SK-N-SH (cell line): Measurements from ENCODE around the gene ZNF786. TPM values are rescaled to one million over a fixed set of nuclear protein-coding genes. Genes with fewer than 3 reads are reported as not detected.

Experiments
- CTCF ChIA-PET: fragments of 300-600, 350-600 bp; formaldehyde crosslinking; extraction: SDS; loops from one replicate; lab custom pipeline; 2021; lab: Yijun Ruan, JAX
- POLR2A ChIA-PET: fragments of 350-600 bp; sonication (Branson Sonifier 250); formaldehyde crosslinking; extraction: SDS; loops from one replicate; lab custom pipeline; 2020; ENCODE audit warnings: antibody characterized with exemption, inconsistent platforms; lab: Yijun Ruan, JAX
- DNase-seq: peaks from one replicate; pipeline ENCODE4 v3.0.0; 2012
- H2AFZ ChIP-seq: fragments of 200-600 bp; sonication (generic); 2 replicates; pipeline ENCODE4 v1.8.1; 2016; ENCODE audit warnings: antibody characterized with exemption, mild to moderate bottlenecking, low read depth
- H3F3A ChIP-seq: fragments of 200-600 bp; sonication (generic); replicated peaks from 2 replicates; pipeline ENCODE3; 2016; ENCODE audit warnings: antibody characterized with exemption, mild to moderate bottlenecking; ENCODE audit not compliant: insufficient read depth
- H3K27ac ChIP-seq, 2 experiments: fragments of 200-500 bp in 1 of 2; fragments of 200-600 bp in 1 of 2; sonication (Bioruptor generic) in 1 of 2; sonication (generic), shearing (Covaris generic) in 1 of 2; 2 replicates each; pipeline versions ENCODE4 v1.5.1 to v1.6.1; 2014 to 2016; ENCODE audit warnings: low read depth in 2 of 2, inconsistent platforms in 1 of 2, low read length in 1 of 2, mild to moderate bottlenecking in 1 of 2, mixed read lengths in 1 of 2
- H3K27me3 ChIP-seq: fragments of 200-600 bp; sonication (generic), shearing (Covaris generic); 2 replicates; pipeline ENCODE4 v1.6.1; 2016; ENCODE audit warnings: mixed run types; ENCODE audit not compliant: insufficient read depth
- H3K36me3 ChIP-seq, 2 experiments: fragments of 200-500 bp in 1 of 2; fragments of 200-600 bp in 1 of 2; sonication (Bioruptor generic) in 1 of 2; sonication (generic) in 1 of 2; replicated peaks in 1 of 2; 2 replicates each; pipeline versions ENCODE3 to v1.5.1; 2014 to 2016; ENCODE audit warnings: low read length in 1 of 2, mild to moderate bottlenecking in 1 of 2; ENCODE audit not compliant: insufficient read depth in 2 of 2, control insufficient read depth in 1 of 2
- H3K4me1 ChIP-seq, 2 experiments: fragments of 200-500 bp in 1 of 2; fragments of 200-600 bp in 1 of 2; sonication (Bioruptor generic) in 1 of 2; sonication (generic), shearing (Covaris generic) in 1 of 2; 2 replicates each; pipeline versions ENCODE4 v1.5.1 to v1.6.1; 2014 to 2016; ENCODE audit warnings: low read depth in 1 of 2, low read length in 1 of 2, mixed run types in 1 of 2; ENCODE audit not compliant: insufficient read depth in 2 of 2, control insufficient read depth in 1 of 2
- H3K4me2 ChIP-seq: fragments of 200-600 bp; sonication (generic), shearing (Covaris generic); 2 replicates; pipeline ENCODE4 v1.6.1; 2017; ENCODE audit warnings: mixed run types
- H3K4me3 ChIP-seq, 2 experiments: fragments of 200-500 bp in 1 of 2; fragments of 200-600 bp in 1 of 2; sonication (Bioruptor generic) in 1 of 2; sonication (generic), shearing (Covaris generic) in 1 of 2; 2 replicates each; pipeline versions ENCODE4 v1.5.1 to v1.8.1; 2014 to 2016; ENCODE audit warnings: low read depth in 2 of 2, inconsistent platforms in 1 of 2, low read length in 1 of 2, mild to moderate bottlenecking in 1 of 2, mixed read lengths in 1 of 2, moderate library complexity in 1 of 2
- H3K79me2 ChIP-seq: fragments of 200-600 bp; sonication (generic); 2 replicates; pipeline ENCODE4 v1.8.1; 2017; ENCODE audit warnings: mild to moderate bottlenecking; ENCODE audit not compliant: insufficient read depth
- H3K9ac ChIP-seq: fragments of 200-600 bp; sonication (generic); 2 replicates; pipeline ENCODE4 v1.6.1; 2017; ENCODE audit warnings: mixed run types
- H3K9me2 ChIP-seq: fragments of 200-600 bp; sonication (generic); 2 replicates; pipeline ENCODE4 v1.6.1; 2017; ENCODE audit warnings: mixed run types
- H3K9me3 ChIP-seq: fragments of 200-600 bp; sonication (generic); 2 replicates; pipeline ENCODE4 v1.6.1; 2017; ENCODE audit warnings: mixed run types, mild to moderate bottlenecking, moderate library complexity
- H4K20me1 ChIP-seq: fragments of 200-600 bp; sonication (generic); 2 replicates; pipeline ENCODE4 v1.6.1; 2017; ENCODE audit warnings: mild to moderate bottlenecking, mixed run types; ENCODE audit not compliant: insufficient read depth
- CHD2 ChIP-seq: fragments of 150-350 bp; IDR thresholded peaks from 2 replicates; pipeline ENCODE4 v1.6.1; 2018; ENCODE audit warnings: low read length; ENCODE audit not compliant: partially characterized antibody
- FOSL2 ChIP-seq: IDR thresholded peaks from 2 replicates; pipeline ENCODE4 v1.4.0; 2012; ENCODE audit warnings: low read depth, mild to moderate bottlenecking, moderate library complexity, borderline replicate concordance
- FOXJ3 ChIP-seq: sonication (generic); formaldehyde crosslinking; IDR thresholded peaks from 2 replicates; pipeline ENCODE4 v1.5.1; 2020; ENCODE audit warnings: mild to moderate bottlenecking, missing genetic modification reagents
- FOXM1 ChIP-seq: IDR thresholded peaks from 2 replicates; pipeline ENCODE4 v1.4.0; 2012; ENCODE audit warnings: low read depth, mild to moderate bottlenecking
- GABPA ChIP-seq: IDR thresholded peaks from 2 replicates; pipeline ENCODE4 v1.4.0; 2012; ENCODE audit warnings: low read depth, mild to moderate bottlenecking
- GATA2 ChIP-seq: sonication (generic); formaldehyde crosslinking; IDR thresholded peaks from 2 replicates; pipeline ENCODE4 v1.5.0; 2020; ENCODE audit warnings: mild to moderate bottlenecking, missing genetic modification reagents
- JUND ChIP-seq: IDR thresholded peaks from 2 replicates; pipeline ENCODE4 v1.4.0; 2012
- MXI1 ChIP-seq: IDR thresholded peaks from 2 replicates; pipeline ENCODE4 v1.6.1; 2012; ENCODE audit warnings: mild to moderate bottlenecking, low read depth, low read length, improper control_type of control experiment
- NFIC ChIP-seq: IDR thresholded peaks from 2 replicates; pipeline ENCODE4 v1.4.0; 2012; ENCODE audit warnings: borderline replicate concordance
- NRF1 ChIP-seq: IDR thresholded peaks from 2 replicates; pipeline ENCODE4 v1.6.1; 2012; ENCODE audit warnings: low read depth, mild to moderate bottlenecking, low read length
- RCOR1 ChIP-seq: fragments of 150-350 bp; IDR thresholded peaks from 2 replicates; pipeline ENCODE4 v1.6.1; 2017; ENCODE audit warnings: antibody characterized with exemption, low read length
- RFX5 ChIP-seq: IDR thresholded peaks from 2 replicates; pipeline ENCODE4 v1.6.1; 2012; ENCODE audit warnings: mild to moderate bottlenecking, improper control_type of control experiment, low read length
- SIN3A ChIP-seq: IDR thresholded peaks from 2 replicates; pipeline ENCODE4 v1.6.1; 2012; ENCODE audit warnings: low read depth, mild to moderate bottlenecking, low read length, moderate library complexity, borderline replicate concordance
- SMC3 ChIP-seq: IDR thresholded peaks from 2 replicates; pipeline ENCODE4 v1.6.1; 2012; ENCODE audit warnings: low read depth, low read length, improper control_type of control experiment
- TAF1 ChIP-seq: IDR thresholded peaks from 2 replicates; pipeline ENCODE4 v1.6.1; 2012; ENCODE audit warnings: low read depth, mild to moderate bottlenecking, low read length, moderate library complexity, borderline replicate concordance
- TCF12 ChIP-seq: IDR thresholded peaks from 2 replicates; pipeline ENCODE4 v1.4.0; 2012
- TEAD4 ChIP-seq: IDR thresholded peaks from 2 replicates; pipeline ENCODE4 v1.4.0; 2012; ENCODE audit warnings: mild to moderate bottlenecking, borderline replicate concordance; ENCODE audit not compliant: insufficient read depth
- YY1 ChIP-seq: IDR thresholded peaks from 2 replicates; pipeline ENCODE4 v1.4.0; 2012; ENCODE audit warnings: low read depth, mild to moderate bottlenecking
- WGBS: methylation state at CpG from one replicate; pipeline ENCODE4 v1.1.6; 2017; ENCODE audit warnings: low lambda C conversion rate; 5-methylcytosine and 5-hydroxymethylcytosine counted together
- polyA plus RNA-seq, 3 experiments: library from polyadenylated mRNA; depleted of rRNA; stranded (reverse); fragments of >200 nt; gene quantifications; 2 replicates each; pipeline ENCODE4 v1.2.3, GENCODE V29; 2012
- TF ChIP-seq, protein P1 (sequence below): IDR thresholded peaks from 2 replicates; pipeline ENCODE4 v1.4.0; 2012; ENCODE audit warnings: low read depth, borderline replicate concordance
- TF ChIP-seq, protein P2 (sequence below): IDR thresholded peaks from 2 replicates; pipeline ENCODE4 v1.6.1; 2012; ENCODE audit warnings: mild to moderate bottlenecking, low read depth, low read length, moderate library complexity

Gene ZNF786
- polyA plus RNA-seq, 1 of the 3 experiments (the other 2 are of a cell fraction) = 5.0 TPM

DNA sequence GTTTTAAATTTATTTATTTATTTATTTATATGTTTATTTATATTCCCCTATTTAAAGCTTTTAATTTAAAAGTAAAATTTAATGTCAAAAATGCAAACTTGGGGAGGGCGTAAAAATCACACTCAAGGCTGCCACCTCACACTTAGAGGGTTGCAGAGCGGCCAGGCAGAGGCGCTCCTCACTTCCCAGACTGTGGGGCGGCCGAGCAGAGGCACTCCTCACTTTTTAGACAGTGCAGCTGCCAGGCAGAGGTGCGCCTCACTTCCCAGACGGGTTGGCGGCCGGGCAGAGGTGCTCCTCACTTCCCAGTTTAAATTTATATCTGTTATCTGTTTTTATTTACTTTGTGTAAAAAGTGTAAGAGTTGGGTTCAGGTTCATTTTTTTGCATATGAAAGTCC is 45.6 kb upstream of the ZNF786 start (continued):
- TF ChIP-seq FOSL2 (no peak), RFX5 (no peak), FOXM1 (no peak), JUND (no peak), TEAD4 (no peak)
- TF ChIP-seq, protein P1, sequence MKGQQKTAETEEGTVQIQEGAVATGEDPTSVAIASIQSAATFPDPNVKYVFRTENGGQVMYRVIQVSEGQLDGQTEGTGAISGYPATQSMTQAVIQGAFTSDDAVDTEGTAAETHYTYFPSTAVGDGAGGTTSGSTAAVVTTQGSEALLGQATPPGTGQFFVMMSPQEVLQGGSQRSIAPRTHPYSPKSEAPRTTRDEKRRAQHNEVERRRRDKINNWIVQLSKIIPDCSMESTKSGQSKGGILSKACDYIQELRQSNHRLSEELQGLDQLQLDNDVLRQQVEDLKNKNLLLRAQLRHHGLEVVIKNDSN = no peak

DNA sequence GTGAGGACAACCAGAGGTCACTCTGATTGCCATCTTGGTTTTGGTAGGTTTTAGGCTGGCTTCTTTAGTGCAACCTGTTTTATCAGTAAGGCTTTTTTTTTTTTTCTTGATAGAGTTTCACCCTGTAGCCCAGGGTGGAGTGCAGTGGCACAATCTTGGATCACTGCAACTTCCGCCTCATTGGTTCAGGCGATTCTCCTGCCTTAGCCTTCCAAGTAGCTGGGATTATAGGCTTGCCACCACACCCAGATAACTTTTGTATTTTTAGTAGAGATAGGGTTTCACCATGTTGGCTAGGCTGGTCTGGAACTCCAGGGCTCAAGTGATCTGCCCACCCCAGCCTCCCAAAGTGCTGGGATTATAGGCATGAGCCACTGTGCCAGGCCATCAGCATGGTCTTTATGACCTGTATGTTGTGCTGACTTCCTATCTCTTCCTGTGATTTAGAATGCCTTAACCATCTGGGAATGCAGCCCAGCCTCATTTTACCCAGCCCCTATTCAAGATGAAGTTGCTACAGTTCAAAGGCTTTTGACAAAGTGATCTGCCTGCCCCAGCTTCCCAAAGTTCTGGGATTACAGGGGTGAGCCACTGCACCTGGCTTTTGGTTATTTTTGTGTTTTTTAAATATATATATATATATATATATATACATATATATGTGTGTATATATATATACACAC is 42.7 kb upstream of the ZNF786 start:
- Histone ChIP-seq H3K36me3 (peaks cover 19 to 54% of the 10 kb centered on the region in 2 experiments), H3K9ac (no peak overlapping the region), H3K4me1 (peaks cover under 1 to 3% of the 10 kb centered on the region in 2 experiments; a peak in 2 of 4 replicates), H3K27me3 (no peaks in the 10 kb centered on the region), H3K9me2 (no peaks in the 10 kb centered on the region), H3K9me3 (peaks cover 12% of the 10 kb centered on the region; the same call in 1 of the 2 replicates), H4K20me1 (no peaks in the 10 kb centered on the region), H3K4me3 (no peak overlapping the region), H2AFZ (no peak overlapping the region), H3K79me2 (peaks cover 7% of the 10 kb centered on the region), H3F3A (no peaks in the 10 kb centered on the region), H3K27ac (no peak overlapping the region), H3K4me2 (no peak overlapping the region)
- 100% methylated on average over 2 of the region's 2 CpGs for WGBS
- no peak for TF ChIP-seq FOXM1
- no peak for TF ChIP-seq TCF12
- TF ChIP-seq NRF1 = no peak
- no peak for TF ChIP-seq TEAD4
- TF ChIP-seq MXI1 = no peak
- no peak for TF ChIP-seq CHD2
- TF ChIP-seq JUND = no peak
- ChIA-PET CTCF (interaction anchor here (1.1 to 5.1 kb wide), 3 partner anchors 10 to 29 kb away, joined by 3 to 46 read pairs (median 3); partner anchors contain the start of gene ZNF398), POLR2A (no interaction called here)
- no peak for DNase-seq

DNA sequence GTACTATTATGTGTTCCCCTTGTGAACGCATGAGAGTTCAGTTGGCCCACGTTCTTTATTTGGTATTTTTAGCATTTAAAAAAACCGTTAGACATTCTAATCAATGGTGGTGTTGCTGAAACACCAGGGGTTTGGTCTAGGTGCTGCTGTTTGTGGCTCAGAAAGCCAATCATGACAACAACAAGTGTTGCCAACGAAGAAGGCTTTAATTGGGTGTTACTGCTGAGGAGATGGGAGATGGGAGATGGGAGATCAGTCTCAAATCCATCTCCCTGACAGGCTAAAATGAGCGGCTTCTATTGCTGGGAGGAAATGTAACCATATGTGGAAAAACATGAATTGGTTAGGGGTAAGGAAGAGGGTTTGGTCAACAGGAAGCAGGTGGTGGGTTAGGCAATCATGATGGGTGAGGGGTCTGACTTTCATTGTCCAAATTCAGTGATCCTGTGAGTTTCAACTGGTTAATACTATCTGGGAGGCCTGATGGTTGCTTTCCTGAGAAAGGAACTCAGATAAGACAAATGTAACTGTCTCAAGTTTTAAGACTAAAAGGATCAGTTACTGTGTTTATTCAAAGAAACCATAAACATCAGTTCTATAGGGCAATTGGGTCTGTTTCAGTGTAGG is 40.2 kb upstream of the ZNF786 start:
- Histone ChIP-seq H2AFZ (no peak overlapping the region), H3K27ac (no peak overlapping the region), H3K9me2 (no peaks in the 10 kb centered on the region), H3K9me3 (peaks cover 12% of the 10 kb centered on the region; the same call in 1 of the 2 replicates), H3K9ac (no peak overlapping the region), H3K27me3 (no peaks in the 10 kb centered on the region), H3K79me2 (peaks cover 27% of the 10 kb centered on the region), H3K4me3 (no peak overlapping the region; a peak in 1 of 4 replicates), H3K4me2 (no peak overlapping the region), H3K4me1 (peaks cover 3 to 8% of the 10 kb centered on the region in 2 experiments; a peak in 3 of 4 replicates), H4K20me1 (no peaks in the 10 kb centered on the region), H3F3A (peaks cover 12% of the 10 kb centered on the region), H3K36me3 (peaks cover 19 to 51% of the 10 kb centered on the region in 2 experiments)
- POLR2A ChIA-PET = no interaction called here
- WGBS = 94% methylated on average over 5 of the region's 5 CpGs
- DNase-seq = no peak
- CTCF ChIA-PET = interaction anchor here (7.1 kb wide), 1 partner anchor 17 kb away, joined by 73 read pairs; the partner anchor contains the start of gene ZNF398
- TF ChIP-seq, protein P1 = no peak
- TF ChIP-seq GATA2 (CRISPR knock-in tag) (no peak), CHD2 (no peak), GABPA (no peak), TEAD4 (no peak), NFIC (no peak), MXI1 (no peak), RCOR1 (no peak), FOXJ3 (CRISPR knock-in tag) (no peak), FOSL2 (no peak), TAF1 (no peak), SIN3A (no peak), YY1 (no peak), SMC3 (no peak)
- TF ChIP-seq, protein P2, sequence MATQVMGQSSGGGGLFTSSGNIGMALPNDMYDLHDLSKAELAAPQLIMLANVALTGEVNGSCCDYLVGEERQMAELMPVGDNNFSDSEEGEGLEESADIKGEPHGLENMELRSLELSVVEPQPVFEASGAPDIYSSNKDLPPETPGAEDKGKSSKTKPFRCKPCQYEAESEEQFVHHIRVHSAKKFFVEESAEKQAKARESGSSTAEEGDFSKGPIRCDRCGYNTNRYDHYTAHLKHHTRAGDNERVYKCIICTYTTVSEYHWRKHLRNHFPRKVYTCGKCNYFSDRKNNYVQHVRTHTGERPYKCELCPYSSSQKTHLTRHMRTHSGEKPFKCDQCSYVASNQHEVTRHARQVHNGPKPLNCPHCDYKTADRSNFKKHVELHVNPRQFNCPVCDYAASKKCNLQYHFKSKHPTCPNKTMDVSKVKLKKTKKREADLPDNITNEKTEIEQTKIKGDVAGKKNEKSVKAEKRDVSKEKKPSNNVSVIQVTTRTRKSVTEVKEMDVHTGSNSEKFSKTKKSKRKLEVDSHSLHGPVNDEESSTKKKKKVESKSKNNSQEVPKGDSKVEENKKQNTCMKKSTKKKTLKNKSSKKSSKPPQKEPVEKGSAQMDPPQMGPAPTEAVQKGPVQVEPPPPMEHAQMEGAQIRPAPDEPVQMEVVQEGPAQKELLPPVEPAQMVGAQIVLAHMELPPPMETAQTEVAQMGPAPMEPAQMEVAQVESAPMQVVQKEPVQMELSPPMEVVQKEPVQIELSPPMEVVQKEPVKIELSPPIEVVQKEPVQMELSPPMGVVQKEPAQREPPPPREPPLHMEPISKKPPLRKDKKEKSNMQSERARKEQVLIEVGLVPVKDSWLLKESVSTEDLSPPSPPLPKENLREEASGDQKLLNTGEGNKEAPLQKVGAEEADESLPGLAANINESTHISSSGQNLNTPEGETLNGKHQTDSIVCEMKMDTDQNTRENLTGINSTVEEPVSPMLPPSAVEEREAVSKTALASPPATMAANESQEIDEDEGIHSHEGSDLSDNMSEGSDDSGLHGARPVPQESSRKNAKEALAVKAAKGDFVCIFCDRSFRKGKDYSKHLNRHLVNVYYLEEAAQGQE = no peak
